ENCODE data around the gene RPL18. TPM values are rescaled to one million over a fixed set of nuclear protein-coding genes. Genes with fewer than 3 reads are reported as not detected.

Gene RPL18
- total and polyA plus RNA-seq, 2 experiments from 2014 or later: 1,898 to 2,011 TPM

GRCh38 chr19:48630296-48631063 is 11.5 kb upstream of the RPL18 start (continued):
- TF ChIP-seq REST (IDR thresholded peaks at IDR 0.05; ENCODE audit: unreplicated experiment): peak; percentile 13
- no peak for TF ChIP-seq ZNF331 (CRISPR knock-in tag; IDR thresholded peaks at IDR 0.05; ENCODE audit: low read depth)

GRCh38 chr19:48629599-48630295 is 10.8 kb upstream of the RPL18 start:
- Histone ChIP-seq H2AFZ (no peak overlapping the region), H3K27me3 (ENCODE audit: insufficient read depth) (no peaks in the 10 kb centered on the region), H3K27ac (ENCODE audit: low read depth) (peak overlapping the region; percentile 97), H3K36me3 (ENCODE audit: insufficient read depth) (no peaks in the 10 kb centered on the region), H3K79me2 (replicated peaks; ENCODE audit: insufficient read depth) (peaks cover 8% of the 10 kb centered on the region), H3K4me2 (peak overlapping the region; percentile 89), H3K9me2 (ENCODE audit: insufficient read depth) (no peaks in the 10 kb centered on the region), H3F3A (replicated peaks; ENCODE audit: low read depth) (peaks cover 31% of the 10 kb centered on the region), H4K20me1 (replicated peaks; ENCODE audit: insufficient read depth) (peaks cover 13% of the 10 kb centered on the region), H3K4me3 (peak overlapping the region; percentile 64), H3K4me1 (ENCODE audit: insufficient read depth) (peaks cover 28% of the 10 kb centered on the region)
- TF ChIP-seq CREB1 (CRISPR knock-in tag; IDR thresholded peaks at IDR 0.05; ENCODE audit: low read depth): peak; percentile 73
- no peak for TF ChIP-seq REST (IDR thresholded peaks at IDR 0.05; ENCODE audit: unreplicated experiment)
- TF ChIP-seq POLR2AphosphoS5 (IDR thresholded peaks at IDR 0.05; ENCODE audit: low read depth): peak; percentile 36; the same call in 1 of the 2 replicates
- ATAC-seq (peak; percentile 78), DNase-seq (ENCODE audit: low spot score) (peak; percentile 99)
- H3K27ac Mint-ChIP-seq: peak overlapping the region; percentile 95
- peaks cover 35% of the 10 kb centered on the region for H3K4me1 Mint-ChIP-seq
- peak overlapping the region; percentile 69 for H3K4me3 Mint-ChIP-seq
- H3K36me3 Mint-ChIP-seq (ENCODE audit: low read depth): peaks cover 7% of the 10 kb centered on the region; the same call in 2 of the 3 replicates
- H3K27me3 Mint-ChIP-seq (ENCODE audit: insufficient read depth, low read depth, poor library complexity): peaks cover 31% of the 10 kb centered on the region
- no peaks in the 10 kb centered on the region; the same call in 1 of the 3 replicates for H3K9me3 Mint-ChIP-seq
